ENCODE measurements around the gene CIRBP. TPM values are rescaled to one million over a fixed set of nuclear protein-coding genes. Genes with fewer than 3 reads are reported as not detected.
A peak's percentile ranks its signal among the peaks of the same experiment; 100 is the strongest.
"Not testable (repeated sequence)": the region's sequence is repeated elsewhere in the genome, so short reads cannot be mapped to it uniquely, and the experiment has no call there.

CIRBP gene
- total RNA-seq, 1 donor from 2014 or later = 370 TPM

- Histone ChIP-seq H3K4me3 (ENCODE audit: low read depth, low read length) (no peak overlapping the region), H3K27me3 (ENCODE audit: control insufficient read depth, insufficient read depth, low read length) (peaks cover 10% of the 10 kb centered on the region), H3K36me3 (ENCODE audit: control insufficient read depth, insufficient read depth, low read length) (no peaks in the 10 kb centered on the region)
- DNase-seq (ENCODE audit: low read depth) = no peak
- TF ChIP-seq, protein P1, sequence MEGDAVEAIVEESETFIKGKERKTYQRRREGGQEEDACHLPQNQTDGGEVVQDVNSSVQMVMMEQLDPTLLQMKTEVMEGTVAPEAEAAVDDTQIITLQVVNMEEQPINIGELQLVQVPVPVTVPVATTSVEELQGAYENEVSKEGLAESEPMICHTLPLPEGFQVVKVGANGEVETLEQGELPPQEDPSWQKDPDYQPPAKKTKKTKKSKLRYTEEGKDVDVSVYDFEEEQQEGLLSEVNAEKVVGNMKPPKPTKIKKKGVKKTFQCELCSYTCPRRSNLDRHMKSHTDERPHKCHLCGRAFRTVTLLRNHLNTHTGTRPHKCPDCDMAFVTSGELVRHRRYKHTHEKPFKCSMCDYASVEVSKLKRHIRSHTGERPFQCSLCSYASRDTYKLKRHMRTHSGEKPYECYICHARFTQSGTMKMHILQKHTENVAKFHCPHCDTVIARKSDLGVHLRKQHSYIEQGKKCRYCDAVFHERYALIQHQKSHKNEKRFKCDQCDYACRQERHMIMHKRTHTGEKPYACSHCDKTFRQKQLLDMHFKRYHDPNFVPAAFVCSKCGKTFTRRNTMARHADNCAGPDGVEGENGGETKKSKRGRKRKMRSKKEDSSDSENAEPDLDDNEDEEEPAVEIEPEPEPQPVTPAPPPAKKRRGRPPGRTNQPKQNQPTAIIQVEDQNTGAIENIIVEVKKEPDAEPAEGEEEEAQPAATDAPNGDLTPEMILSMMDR (IDR thresholded peaks at IDR 0.05; ENCODE audit: insufficient read depth, low read length, severe bottlenecking) = peak; percentile 69
- FAIRE-seq = no peak
These were observed 46.5 kb downstream of the CIRBP start for GRCh38 chr19:1315470-1316166.

GRCh38 chr19:1316466-1316865 is 47.3 kb downstream of the CIRBP start:
- Histone ChIP-seq H3K27me3 (ENCODE audit: control insufficient read depth, insufficient read depth, low read length) (peaks cover 10% of the 10 kb centered on the region), H3K36me3 (ENCODE audit: control insufficient read depth, insufficient read depth, low read length) (no peaks in the 10 kb centered on the region), H3K4me3 (ENCODE audit: low read depth, low read length) (no peak overlapping the region)
- FAIRE-seq (no peak), DNase-seq (ENCODE audit: low read depth) (no peak)
- TF ChIP-seq, protein P1 (IDR thresholded peaks at IDR 0.05; ENCODE audit: insufficient read depth, low read length, severe bottlenecking) = no peak

GRCh38 chr19:1317274-1318003 is 48.3 kb downstream of the CIRBP start:
- DNase-seq (ENCODE audit: low read depth) = no peak
- H3K4me3 ChIP-seq (ENCODE audit: low read depth, low read length) = no peak overlapping the region
- H3K27me3 ChIP-seq (ENCODE audit: control insufficient read depth, insufficient read depth, low read length) = peaks cover 10% of the 10 kb centered on the region
- no peaks in the 10 kb centered on the region for H3K36me3 ChIP-seq (ENCODE audit: control insufficient read depth, insufficient read depth, low read length)
- peak; percentile 96 for FAIRE-seq
- TF ChIP-seq, protein P1 (IDR thresholded peaks at IDR 0.05; ENCODE audit: insufficient read depth, low read length, severe bottlenecking) = no peak

- TF ChIP-seq, protein P1 (IDR thresholded peaks at IDR 0.05; ENCODE audit: insufficient read depth, low read length, severe bottlenecking) = no peak
- no peaks in the 10 kb centered on the region for H3K36me3 ChIP-seq (ENCODE audit: control insufficient read depth, insufficient read depth, low read length)
- no peak for FAIRE-seq
- DNase-seq (ENCODE audit: low read depth) = no peak
- no peak overlapping the region for H3K4me3 ChIP-seq (ENCODE audit: low read depth, low read length)
- H3K27me3 ChIP-seq (ENCODE audit: control insufficient read depth, insufficient read depth, low read length) = peaks cover 10% of the 10 kb centered on the region
These were observed 49.7 kb downstream of the CIRBP start for GRCh38 chr19:1318678-1319471.

DNA sequence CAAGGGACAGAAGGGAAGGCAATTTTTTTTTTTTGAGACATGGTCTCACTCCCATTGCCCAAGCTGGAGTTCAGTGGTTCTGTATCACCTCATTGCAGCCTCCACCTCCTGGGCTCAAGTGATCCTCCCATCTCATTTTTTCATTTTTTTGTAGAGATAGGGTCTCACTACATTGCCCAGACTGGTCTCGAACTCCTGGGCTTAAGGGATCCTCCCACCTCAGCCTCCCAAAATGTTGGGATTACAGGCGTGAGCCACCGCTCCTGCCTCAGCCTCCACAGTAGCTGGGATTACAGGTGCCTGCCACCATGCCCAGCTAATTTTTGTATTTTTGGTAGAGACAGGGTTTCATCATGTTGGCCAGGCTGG is 51.1 kb downstream of the CIRBP start:
- DNase-seq (ENCODE audit: low read depth); H3K27me3 ChIP-seq (ENCODE audit: control insufficient read depth, insufficient read depth, low read length); FAIRE-seq; H3K36me3 ChIP-seq (ENCODE audit: control insufficient read depth, insufficient read depth, low read length); H3K4me3 ChIP-seq (ENCODE audit: low read depth, low read length): not testable (repeated sequence)

DNA sequence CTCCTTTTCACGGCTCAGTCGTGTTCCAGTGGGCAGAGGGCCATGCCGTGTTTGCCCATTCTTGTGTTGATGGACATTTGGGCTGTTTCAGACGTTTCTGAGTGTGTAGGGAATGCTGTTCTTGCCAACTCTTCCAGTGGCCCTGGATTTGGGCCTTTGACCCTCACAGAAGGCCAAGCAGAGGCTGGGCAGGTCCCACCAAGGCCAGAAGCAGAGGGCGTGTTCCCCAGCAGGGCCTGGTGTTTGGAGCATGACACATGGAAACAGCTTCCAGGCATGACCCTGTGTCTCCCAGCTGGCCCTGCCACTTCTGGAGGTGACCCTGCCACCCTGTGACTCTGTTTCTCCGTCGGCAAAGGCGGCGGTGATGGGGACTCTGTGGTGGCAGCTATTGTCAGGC is 52.4 kb downstream of the CIRBP start:
- no peak overlapping the region for H3K4me3 ChIP-seq (ENCODE audit: low read depth, low read length)
- FAIRE-seq (no peak), DNase-seq (ENCODE audit: low read depth) (no peak)
- TF ChIP-seq, protein P1 (IDR thresholded peaks at IDR 0.05; ENCODE audit: insufficient read depth, low read length, severe bottlenecking) = no peak
- H3K36me3 ChIP-seq (ENCODE audit: control insufficient read depth, insufficient read depth, low read length) = no peaks in the 10 kb centered on the region
- peaks cover 3% of the 10 kb centered on the region for H3K27me3 ChIP-seq (ENCODE audit: control insufficient read depth, insufficient read depth, low read length)

Data from bronchial epithelial cell (primary cell).